NCI-H345 (cell line): ENCODE measurements around the gene RGS6.

Source experiments
- DNase-seq: peaks from one replicate; lab custom pipeline; 2025; lab: John Stamatoyannopoulos, UW

The RGS6 gene

DNA sequence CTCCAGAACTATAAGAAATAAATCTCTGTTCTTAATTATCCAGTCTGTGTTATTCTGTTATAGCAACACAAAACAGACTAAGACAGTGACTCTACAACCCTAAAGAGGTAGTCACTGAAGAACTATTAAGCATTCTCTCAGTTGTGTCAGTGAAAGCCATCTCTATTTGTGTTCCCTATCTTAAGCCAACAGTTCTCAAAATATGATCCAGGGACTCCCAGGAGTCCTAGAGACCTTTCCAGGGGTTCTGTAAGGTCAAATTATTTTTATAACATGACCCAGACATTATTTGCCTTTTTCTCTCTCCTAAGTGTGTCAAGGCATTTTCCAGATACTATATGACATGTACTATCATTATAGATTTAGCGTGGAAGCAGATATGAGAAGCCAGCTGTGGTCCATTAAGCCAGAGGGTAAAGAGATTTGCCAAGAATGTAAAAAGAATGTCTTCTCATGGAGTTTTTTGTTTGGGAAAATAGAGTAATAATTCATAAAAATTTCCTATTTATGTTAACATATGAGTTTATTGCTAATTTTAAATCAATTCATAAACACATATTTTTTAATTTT, 315.8 kb downstream of the RGS6 start:
- DNase-seq = no peak

DNA sequence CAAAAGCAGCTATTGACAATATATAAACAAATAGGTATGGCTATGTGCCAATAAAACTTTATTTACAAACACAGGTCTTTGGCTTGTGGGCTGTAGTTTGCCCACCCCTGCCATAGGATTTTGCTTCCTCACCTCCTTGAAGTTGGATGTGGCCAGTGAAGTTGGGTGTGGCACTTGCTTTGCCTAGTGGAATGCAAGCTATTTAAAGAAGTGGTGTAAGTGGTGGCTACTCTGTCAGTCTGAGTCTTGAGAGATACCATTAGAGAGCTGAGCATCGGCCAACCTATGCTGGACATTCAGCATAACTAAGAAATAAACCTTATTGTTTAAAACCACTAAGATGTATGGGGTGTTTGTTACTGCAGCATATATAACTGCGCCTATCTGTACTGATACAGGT, 321.3 kb downstream of the RGS6 start:
- no peak for DNase-seq

DNA sequence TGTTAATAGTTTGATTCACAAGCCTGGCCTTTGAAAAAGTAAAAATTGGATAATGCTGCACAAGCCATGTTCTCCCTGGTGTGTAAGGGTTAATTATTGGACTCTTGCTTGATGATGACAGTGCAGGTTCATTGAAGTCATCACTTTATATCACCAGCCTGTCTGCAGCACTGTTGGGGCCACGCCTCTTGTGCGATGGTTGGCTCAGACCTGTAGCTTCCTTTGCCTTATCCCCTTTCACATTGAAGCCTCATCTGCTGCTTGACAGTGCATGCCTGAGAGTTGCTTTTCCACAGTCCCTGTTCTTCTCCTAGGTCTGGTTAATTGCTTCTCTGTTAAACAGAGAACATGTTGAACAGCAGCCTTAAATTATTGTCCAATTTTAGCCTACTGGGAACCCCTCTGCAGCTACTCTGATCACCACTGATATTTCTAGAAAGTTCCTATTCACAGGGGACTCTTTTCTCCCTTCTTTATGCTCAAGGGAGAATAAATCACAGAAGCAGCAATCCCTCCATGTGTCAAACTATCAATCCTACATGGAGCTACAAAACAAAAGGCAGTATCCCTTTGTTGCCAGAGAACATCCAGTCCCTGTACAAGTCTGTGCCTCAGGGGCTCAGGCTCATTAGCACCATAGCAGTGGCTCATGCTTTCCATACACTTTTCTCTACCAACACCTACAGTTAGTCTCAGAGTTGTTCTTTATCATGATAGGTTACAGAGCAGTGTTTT, 322.1 kb downstream of the RGS6 start:
- DNase-seq = no peak

DNA sequence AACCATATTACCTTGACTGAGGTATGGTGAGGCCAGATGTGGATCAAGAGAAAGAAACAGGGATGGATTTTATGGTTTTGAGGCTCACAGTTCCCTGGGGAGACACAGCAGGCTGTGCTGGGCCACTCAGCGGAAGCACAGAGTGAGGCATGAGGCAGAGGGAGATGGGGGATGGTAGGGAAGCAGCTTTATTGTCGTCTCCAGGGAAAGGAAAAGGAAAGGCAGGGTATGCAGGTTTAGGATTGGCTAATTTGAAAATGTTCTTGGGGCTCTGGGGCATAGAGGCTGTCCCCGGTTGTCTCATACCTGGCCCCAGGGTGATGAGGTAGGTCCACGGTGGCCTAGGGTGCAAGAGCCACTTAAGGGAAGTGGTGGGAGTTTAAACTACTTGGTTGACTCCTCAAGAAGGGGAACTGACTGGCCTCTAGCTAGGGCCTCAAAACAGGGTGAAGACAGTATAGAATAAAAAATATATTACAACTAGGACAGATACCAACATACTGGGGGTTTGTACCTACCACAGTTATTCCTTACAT, 322.8 kb downstream of the RGS6 start:
- no peak for DNase-seq

DNA sequence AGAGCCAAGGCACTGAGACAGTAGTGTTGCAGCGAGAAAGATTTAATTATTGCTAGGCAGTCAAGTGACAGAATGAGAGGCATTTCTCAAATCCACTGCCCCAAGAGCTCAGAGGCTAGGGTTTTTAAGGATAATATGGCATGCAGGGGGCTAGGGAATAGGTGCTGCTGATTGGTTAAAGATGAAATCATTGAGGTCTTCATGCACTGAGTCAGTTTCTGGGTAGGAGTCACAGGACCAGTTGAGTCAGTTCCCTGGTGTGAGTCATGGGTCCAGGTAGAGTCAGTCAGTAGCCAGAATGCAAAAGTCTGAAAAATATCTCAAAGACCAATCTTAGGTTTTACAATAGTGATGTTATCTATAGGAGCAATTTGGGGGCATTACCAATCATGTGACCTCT, 323.8 kb downstream of the RGS6 start:
- no peak for DNase-seq

DNA sequence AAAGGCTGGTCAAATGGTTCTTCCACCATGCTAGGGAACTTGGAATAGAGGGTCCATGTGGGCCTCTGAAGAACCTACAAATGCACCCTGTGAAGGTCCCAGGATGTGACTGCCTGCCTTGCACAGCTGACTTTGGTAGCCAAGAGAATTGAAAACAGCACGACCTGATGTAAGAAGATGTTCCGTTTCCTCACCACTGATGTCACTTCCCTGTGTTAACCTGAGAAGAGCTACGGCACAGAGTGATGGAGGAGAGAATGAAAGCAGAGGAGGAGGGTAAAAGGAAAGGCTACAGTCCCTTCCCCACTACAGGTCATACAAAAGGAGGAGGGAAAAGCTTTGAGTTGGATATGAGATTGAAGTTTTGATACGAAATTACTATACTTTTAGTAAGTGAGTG, 328.8 kb downstream of the RGS6 start:
- DNase-seq = no peak

DNA sequence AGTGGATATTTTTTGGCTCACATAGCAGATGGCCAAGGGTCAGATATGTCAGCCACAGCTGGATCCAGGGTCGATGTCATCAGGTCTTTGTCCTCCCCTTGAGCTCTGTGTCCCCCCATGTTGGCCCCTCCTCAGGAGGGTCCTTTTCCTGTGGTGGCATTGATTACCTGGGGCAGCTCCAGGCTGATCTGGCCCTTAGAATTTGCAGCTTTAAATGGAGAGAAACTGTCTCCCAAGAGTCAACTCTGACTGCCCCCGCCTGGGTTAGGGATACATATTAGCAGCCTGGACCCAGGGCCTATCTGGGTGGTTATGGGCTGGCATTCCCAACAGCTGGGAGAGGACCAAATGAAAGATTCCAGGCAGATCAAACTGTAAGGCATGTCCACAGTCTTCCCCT, 330.5 kb downstream of the RGS6 start:
- DNase-seq = no peak

DNA sequence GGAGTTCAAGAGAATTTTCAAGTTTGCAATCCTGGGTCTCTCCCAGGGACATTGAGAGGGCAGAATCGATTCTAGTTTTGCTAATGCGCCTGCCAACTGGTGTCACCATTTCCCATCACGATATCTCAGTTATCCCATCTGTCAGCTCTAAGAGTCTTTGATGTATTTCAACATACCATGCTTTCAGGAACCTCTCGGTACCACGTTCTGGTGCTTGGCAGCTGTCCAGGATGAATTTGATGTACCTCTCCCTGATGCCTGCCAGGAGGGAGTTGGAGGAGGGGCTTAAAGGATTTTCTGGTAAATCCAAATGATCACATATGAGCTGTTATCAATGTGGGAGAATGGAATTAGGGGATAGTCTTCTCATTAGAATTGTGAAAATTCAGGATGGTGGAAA, 332.5 kb downstream of the RGS6 start:
- no peak for DNase-seq

DNA sequence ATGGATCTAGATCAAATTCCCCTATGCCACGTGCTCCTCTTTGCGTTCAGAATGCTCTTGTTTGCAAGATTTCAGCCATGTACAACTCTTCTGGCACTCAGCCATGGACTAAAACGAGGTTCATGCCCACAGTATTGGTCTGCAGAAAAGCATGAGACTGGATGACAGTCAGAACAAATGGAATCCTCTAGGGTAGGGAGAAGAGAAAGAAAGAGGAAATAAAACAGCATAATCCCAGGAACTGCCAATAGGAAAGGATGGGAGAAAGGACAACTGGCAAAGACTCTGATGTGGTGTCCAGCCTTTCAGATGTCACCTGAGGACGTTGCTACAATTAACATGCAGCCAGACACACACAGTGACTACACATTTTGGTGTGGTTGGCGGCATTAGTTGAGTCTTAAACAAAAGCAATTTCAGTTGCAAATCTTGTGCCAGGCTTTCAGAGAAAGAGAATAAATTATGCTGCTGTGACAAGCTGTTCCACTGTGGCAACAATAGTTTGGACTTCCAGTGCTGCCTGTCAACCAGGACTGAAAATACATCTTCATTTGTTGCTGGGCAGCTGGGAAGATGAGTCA, 338.0 kb downstream of the RGS6 start:
- no peak for DNase-seq

DNA sequence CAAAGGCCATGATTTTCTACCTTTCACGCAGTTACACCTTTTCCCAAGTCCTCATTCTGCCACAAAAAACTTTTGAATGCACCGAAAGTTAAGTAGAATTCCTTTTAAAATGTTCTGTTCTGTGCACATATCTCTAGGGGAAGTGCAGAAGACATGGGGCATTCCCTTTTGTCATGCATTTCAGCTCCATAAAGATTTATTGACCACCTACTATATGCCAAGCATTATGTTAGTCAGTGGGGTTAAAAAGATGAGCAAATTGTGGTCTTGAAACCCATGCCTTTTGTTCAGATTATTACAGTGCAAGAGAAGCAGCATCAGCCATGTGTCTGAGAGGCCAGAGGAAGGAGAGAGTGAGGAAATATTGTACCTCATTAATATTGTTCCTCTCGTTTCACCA, 338.5 kb downstream of the RGS6 start:
- no peak for DNase-seq

DNA sequence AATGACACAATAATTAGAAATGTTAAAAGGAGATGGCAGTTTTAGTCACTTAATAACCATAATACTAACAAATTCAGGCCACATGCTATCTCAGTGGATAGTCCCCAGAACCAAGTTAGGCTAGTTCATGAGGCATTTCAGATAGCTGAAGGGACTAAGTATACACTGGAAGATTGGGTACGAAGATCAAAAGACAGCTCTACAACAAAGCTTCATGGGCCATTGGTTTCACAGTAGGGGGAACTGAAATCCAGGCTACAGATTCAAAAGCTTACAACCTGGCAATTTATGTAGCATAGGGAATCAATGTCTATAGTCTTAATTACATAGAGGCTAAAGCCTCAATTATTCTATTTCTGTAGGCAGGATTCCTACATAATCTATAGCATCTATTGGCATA, 343.0 kb downstream of the RGS6 start:
- DNase-seq = peak; percentile 34

DNA sequence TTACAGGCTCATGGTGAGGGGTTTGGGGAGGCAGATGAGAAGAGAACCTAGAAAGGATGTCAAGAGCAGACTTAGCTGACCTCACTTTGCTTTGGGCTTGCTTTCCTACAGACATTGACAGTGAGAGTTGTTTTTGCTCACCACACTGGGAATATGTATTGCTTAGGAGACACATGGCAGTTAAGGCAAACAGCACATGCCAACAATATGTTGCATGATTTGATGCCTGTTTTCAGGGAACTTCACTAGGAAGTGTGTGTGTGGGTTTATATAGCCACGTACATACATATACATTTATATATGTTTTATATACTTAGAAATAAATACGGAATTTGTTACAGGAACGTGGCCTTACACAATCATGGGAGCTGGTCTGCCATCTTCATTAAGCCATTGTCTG, 346.1 kb downstream of the RGS6 start:
- no peak for DNase-seq

DNA sequence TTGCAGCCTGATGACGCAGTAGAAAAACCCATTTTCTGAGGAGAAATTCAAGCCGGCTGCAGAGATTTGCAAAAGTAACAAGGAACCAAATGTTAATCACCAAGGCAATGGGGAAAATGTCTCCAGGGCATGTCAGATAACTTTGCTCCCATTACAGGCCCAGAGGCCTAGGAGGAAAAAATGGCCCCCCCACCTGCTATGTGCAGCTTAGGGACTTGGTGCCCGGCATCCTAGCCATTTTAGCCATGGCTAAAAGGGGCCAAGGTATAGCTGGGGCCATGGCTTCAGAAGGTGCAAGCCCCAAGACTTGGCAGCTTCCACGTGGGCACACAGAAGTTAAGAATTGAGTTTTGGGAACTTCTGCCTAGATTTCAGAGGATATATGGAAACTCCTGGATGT, 351.9 kb downstream of the RGS6 start:
- no peak for DNase-seq

DNA sequence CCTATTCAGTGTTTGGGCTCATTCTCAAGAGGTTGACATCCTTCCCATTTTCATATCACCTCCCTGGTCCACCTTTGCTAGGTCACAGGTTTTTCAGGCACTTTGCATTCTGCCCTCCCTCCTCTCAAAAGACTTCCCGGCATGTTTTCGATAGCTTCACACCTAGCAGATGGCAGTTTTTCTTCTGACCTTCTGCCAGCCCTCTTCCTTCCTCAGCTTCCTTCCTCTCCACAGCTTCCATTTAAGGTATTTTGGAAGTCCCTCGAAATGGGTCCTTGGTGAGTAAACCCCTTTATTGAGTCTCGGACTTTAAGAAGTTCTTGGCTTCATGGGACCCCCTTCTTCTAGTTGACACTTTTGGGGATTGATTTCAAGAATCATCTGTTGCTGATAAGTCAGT, 358.0 kb downstream of the RGS6 start:
- DNase-seq = no peak

DNA sequence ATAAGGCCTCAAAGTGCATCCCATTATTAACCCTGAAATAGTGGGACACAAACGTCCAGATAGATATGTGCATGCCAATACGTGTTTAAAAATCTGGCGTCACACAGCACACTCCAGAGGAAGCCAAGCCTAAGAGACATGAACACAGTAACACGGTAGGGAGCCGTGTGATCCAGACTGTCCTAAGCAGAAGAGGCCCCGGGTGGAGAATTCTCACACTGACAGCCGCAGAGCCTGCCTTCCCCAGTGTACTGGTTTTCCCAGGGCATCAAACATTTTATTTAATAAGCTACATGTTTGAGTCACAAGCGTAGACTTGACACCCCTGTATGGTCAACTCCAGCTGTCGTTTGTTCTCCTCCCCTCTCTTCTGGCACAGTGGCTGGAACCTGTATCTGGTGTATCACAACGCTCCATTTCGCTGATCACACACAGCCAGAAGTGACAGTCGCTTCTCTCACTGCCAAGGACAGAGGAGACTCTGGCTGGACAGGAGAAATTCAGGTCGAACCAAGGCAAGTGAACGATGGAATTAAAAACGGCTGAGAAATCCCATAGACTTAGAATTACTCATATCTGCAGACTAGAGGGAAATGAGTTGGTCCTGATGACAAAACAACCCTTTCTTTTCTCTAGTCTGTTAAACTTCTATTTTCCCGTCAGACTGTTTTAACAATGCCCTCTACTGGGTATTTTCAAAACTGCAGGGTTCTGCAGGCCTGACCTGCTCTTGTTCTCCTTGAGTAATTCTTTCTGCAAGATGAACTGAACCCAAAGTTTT, 359.9 kb downstream of the RGS6 start:
- DNase-seq = peak; percentile 41

DNA sequence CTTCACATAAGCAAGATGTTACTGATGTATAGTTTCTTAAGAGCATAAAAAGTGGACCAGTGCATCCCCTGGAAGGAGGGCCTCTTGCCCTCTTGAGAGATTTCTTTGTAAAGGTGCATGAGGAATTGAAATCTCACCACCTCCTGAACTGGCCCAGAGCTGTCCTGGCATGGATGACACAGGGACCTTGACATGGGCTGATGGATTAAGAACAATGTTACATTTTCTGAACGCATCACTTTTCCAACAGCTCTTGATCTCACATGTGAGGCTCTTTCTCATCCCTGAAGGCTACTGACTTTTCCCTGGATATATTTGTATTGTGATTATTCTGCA, 360.4 kb downstream of the RGS6 start:
- DNase-seq = no peak

DNA sequence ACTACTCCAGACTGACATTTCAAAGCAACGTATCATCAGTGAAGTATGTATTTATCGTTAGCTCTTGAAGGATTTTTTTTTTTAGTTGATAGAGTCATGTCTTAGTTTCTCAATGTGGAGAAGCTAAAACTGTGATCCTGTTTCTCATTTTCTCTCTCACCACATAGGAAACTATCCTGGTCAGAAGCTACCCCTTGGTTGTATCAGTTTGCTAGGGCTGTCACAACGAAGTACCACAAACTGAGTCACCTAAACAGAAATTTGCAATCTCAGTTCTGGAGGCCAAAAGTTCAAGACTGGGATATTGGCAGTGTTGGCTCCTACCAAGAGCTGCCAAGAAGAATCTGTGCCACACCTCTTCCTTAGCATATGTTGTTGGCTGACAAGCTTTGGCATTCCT, 369.1 kb downstream of the RGS6 start:
- no peak for DNase-seq

DNA sequence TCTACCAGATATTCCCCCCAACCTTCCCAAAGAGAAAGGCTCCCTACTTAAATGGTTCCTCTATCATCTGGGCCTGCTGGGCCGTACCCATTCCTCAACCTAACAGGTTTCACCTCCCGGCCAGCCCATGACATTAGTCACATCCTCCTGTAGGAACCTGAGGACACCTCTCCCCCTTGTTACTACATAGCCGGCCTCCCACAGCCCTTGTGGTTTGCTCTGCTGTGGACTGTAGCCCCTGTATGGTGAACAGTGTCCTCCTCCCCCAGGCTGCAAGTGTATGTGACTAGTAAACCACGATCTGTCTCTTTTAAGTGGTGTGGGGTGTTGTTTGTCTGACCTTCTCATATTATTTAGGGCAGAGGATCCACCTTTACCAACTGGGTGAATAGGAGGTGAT, 371.7 kb downstream of the RGS6 start:
- no peak for DNase-seq

DNA sequence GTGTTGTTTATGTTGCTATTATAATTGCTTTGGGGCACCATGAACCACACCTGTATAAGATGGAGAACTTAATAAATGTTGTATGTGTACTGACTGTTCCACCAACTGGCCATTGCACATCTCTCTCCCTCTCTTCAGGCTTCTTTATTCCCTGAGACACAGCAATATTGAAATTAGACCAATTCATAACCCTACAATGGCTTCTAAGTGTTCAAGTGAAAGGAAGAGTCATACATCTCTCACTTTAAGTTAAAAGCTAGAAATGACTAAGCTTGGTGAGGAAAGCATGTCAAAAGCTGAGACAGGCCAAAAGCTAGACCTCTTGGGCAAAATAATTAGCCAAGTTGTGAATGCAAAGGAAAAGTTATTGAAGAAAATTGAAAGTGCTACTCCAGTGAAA, 373.3 kb downstream of the RGS6 start:
- no peak for DNase-seq

DNA sequence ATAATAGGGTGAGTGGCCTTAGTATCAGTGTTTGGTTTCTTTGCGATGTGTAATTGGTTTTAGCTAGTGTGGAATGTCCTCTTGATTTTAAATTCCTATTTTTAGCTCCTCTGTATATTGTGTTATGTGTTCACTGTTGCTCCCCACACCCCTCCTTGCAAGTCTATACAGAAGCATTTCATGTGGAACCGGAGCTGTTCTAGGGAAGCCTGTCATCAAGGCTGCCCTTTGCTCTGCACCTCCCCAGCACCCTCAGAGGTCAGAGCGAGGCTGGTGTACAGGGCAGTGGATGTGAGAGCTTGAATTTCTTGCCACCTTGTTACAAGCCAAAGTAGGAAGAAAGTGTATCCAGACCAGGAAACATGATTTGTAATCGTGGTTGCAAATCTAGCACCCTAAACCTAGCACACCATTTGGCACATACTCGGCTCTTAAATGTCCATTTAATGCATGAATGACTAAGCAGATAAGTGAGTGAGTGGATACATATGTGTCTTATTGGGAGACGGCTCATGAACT, 376.8 kb downstream of the RGS6 start:
- no peak for DNase-seq

DNA sequence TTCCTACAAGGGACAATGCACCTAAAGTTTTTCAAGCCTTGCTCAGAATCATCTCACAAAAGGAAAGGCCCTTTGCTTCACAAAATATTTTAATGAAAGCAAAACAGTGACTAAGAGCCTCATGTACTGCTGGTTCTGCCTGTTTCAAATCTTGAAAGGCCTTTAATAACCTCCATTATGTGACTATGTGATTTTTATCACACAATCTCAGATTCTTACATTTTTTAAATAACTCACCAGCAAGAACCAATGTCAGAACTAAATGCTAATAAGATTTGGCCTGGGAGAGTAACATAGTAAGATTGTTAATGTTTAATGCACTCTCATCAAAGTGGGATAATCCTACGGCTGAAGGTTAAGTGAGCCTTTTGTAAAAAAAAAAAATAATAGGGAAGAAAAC, 378.9 kb downstream of the RGS6 start:
- DNase-seq = no peak

DNA sequence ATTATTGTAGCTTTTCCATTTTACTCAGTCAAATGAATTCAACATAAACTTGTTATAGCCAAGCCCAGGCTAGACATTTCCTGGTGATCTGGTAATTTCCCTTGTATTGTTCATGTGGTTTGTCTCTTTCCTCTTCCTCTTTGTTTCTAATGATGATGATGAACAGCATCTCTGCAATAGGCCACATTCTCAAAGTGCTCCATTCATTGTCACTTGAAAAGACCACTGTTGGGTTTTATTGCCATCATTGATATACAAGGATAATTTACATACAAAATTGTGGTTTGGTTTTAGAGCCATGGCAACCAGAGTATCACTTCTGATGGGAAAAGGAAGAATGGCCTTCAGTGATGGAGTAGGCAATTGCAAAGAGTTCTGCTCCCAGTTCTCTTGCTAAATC, 379.3 kb downstream of the RGS6 start:
- DNase-seq = no peak
